HT-29 (cell line): Measurements from ENCODE around the gene HOTAIR. TPM values are rescaled to one million over a fixed set of nuclear protein-coding genes. Genes with fewer than 3 reads are reported as not detected.

Source experiments
- DNase-seq: peaks from one replicate; pipeline ENCODE4 v3.0.0-alpha.2; 2015; ENCODE audit warnings: low spot score
- total RNA-seq: library from RNA; depleted of rRNA; stranded (reverse); fragments of >200 nt; shearing (Covaris generic); gene quantifications from 2 replicates; pipeline ENCODE4 v1.2.3, GENCODE V29; 2014

Gene HOTAIR
- total RNA-seq, 1 experiment from 2014 or later = 5.6 TPM

DNA sequence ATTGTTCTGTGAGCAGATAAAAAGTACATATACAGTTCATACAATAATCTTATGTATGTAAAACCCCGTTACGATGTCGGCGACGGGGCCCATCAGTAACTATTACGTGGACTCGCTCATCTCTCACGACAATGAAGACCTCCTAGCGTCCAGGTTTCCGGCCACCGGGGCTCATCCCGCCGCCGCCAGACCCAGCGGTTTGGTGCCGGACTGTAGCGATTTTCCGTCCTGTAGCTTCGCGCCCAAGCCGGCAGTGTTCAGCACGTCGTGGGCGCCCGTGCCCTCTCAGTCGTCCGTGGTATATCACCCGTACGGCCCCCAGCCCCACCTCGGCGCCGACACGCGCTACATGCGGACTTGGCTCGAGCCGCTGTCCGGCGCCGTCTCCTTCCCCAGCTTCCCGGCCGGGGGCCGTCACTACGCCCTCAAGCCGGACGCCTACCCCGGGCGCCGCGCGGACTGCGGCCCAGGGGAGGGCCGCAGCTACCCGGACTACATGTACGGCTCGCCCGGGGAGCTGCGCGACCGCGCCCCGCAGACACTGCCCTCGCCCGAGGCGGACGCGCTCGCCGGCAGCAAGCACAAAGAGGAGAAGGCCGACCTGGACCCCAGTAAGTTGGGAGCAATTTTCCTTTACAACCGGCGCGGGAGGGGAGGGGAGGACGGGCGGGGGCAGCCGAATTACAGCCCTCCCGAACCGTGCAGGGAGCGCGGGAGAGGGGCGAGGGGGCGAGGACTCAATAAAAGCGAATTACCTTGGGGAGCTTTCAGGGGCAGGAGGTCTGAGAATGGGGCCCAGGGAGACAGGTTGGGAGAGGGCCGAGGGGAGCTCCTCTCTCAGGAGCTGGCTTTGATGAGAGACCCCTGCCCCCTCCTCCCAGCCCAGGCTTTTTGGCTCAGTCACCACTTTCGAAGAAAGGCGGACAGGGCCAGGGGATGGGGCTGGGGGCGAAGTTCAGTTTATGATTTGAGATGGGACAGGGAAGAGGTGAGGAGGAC is 25.7 kb upstream of the HOTAIR start, which contains the start of gene HOXC9:
TSS of gene HOXC9 (plus strand) at position 46 of the 999 bp plus-strand sequence. CDS start at position 74, 28 bp downstream.
- no peak for DNase-seq

DNA sequence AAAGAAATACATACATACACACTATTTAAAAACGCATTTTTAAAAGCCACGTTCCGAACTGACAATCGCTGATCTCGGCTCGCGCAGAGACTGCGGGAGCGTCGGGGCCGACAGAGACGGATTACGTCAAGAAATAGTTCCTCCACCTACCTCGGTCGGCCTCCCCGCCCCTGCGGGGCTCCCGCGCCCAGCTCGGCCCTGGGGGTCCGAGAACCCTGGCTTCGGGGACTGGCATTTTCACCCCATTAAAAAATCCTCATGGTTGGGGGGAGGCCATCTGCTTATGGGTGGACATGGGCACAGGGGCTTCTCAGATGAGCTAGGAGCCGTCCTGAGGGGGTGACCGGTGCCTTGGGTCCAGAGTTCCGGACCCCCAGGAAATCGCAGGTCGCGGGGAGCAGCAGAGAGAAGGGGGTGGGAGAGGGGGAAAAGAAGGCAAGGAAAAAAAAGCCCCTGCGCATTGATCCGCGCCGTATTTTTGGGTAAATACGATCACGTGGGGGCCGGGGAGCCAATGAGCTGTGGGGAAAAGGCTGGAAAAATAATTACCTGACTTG is 24.9 kb upstream of the HOTAIR start:
- DNase-seq = no peak

DNA sequence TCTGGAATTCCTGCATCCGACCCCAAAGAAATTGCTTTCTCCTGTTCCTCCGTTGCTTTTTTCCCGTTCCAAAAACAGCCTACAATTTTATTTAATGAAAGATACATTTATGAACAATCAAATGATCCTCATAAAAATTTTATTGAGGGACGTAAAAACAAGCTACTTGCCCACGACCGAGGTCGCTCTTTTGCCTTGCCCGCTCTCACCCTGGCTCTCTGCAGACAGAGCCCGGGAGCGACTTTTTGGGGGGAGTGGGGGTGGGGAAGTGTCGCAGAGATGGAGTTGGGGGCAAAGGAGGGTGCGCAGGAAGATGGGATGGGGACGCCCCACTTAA is 24.1 kb upstream of the HOTAIR start:
- DNase-seq = no peak

DNA sequence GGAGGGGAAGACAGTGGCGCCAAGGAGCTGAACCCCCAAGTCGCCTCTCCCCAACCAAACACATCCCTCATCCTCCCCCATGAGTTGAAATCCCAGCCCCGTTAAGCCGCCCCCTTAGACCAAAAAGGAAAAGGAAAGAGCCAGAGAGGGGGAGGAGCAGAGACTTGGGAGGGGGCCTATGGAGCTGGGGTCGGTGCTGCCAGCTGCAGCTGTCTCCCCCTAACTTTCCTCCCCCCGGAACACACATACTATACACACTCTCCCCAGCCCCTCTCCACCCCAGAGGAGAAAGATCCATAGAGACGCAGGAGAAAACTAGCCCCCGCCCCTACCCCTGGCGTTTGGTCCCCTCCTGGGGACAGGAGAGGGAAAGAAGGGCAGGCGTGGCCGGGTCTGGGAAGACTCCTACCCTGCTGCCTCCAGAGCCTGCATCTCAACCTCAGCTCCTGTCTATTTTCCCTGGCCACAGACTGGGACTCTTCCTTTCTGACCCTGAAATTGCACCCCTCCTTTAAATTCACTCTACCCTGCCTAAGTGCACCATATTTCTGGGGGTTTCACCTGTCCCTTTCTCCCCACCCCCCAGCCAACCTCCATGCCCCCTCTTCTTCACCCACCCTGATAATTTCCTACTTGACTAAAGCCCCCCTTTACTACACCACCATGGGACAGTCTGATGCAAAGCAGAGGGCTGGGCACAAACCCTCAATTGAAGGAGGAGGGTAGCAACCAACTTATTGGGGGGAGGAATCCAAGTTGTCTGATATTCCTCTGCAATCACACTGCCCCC is 23.6 kb upstream of the HOTAIR start:
- no peak for DNase-seq

DNA sequence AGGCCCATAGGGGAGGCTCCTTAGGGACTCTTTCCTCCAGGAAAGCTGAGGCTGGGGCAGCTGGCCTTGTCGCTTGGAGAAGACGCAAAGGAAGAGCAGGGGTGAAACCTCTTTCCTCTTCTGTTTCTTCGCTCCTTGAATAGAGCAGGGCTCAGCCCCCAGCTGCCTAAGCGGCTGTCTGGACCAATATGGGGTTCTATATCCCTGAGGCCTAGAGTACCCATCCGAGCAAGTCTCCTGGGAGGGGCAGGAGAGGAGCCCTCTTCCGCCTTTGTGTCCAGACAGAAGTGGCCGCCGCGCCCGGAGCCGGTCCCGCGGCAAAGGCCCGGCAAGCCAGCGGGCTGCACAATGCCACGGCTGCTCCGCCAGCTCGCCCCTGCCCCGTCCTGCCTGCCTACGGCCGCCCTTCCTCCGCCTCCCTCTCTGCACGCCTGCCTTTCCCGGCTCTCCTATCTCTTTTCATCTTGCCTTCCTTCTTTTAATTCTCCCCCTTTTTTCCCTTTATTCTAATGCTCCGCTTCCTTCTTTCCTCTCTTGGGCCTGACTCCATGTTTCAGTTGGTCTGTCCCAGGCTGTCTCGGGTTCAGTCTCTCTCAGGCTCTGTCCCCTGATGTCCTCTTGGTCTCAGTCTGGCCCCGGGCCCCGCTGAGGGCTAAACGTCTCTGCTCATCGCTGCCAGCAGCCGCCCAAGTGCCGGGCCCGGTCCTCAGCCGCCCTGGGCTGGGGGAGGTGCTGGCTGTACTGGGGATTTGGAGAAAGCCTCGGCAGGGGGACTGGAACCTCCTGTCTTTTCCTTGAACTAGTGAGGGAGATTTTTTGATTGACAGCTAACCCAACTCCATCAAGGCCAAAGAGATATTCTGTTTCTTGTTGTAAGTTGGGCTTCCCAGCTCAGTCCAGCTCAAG is 22.7 kb upstream of the HOTAIR start:
- DNase-seq = no peak

DNA sequence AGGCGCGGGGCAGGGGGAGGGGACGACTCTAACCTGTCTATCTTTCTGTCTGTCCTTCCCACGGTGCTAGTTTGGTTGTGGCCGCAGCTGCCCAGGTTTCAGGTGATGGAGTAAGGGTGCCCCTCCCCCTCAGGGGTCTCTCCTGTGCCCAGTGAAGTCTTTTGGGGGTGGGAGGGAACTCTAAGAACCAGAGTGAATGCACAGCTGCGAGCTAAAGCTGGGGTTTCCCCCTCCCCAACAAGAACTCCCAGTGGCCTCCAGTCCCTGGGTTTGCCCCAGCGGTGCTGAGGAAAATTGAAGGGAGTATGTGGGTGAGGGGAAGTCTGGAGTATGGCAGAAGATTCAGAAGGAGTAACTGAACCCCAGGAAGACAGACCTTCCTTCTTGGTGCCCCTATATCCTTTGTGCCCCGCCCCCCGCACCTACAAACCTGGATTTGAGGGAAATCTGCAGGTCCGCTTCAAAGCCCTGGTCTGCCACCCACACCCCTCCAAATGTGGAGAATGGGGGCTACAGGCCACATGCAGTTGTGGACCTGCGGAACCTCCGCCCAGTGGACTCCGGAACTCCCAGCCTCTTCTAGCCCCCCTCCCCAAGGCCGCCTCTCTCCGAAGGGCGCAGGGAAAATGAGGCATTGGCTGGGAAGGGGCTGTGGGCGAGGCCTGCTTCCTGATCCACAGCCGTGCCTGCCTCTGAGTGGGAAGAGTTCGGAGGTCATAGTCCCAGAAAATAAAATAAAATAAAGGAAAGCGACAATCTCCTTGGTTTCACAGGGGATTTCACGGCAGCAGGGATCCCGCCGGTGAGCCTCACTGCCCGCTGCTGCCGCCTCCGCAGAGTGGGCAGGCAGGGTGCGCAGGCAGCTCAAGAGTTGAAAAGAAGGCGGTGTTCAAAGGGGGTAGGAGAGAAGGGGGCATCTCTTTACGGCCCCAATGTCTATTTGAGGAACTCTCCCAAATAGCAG is 21.8 kb upstream of the HOTAIR start:
- DNase-seq = no peak

DNA sequence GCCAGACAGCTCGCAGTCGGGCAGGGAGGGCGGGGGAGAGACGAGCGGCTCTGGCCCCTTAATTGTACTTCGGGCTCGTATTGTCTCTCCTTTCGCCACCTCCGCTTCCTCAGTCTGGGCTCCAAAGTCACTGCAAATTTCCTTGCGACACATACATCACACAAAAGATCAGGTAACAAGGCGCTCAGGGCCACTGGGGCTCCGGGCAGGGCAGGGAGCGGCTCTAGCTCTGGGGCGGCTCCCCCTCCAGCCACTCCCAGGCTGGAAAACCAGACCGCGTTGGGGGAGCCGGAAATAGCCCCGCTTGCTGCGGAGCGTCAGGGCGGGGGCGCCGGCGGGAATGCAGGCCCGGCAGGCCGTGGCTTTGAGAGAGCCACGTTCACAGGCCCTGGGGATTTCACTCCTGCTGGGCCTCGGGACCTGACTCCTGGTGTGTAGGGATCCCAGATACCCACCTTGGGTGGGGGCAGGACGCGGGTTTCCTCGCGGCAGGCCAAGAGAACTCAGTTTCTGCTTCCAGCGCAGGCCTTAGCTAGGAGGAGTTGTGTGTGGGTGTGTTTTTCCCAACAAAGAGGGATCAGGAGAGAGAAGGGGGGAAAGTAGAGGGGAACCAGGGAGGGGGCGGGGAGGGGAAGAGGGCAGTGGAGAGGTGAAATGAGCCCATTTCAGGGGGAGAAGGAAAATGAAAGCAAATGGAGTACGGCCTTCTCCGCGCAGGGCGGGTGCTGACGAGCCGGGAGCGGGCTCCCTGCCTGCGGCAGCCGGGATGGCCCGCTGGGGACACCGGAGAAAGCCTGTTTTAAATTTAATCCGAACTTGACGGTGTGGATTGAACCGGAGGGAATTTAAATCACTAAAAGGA is 20.9 kb upstream of the HOTAIR start:
- peak; percentile 83 for DNase-seq

DNA sequence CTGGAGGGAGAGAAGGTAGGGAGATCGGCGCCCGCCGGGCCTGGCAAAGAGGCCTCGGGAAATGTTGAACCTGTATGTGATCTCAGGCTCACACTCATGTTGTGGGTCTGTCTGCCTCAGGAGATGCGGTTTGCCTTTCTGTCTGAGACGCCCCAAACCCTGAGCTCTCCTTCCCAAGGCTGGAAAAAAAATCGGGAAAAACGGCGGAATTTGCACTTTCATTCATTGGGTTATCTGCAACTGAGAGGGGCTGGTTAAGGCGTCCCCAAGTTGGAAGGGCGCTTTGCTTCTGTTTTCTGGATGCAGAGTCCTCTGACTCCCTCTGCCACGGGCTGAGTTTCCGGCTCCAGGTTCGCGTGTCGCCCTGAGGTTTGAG is 20.2 kb upstream of the HOTAIR start:
- no peak for DNase-seq

DNA sequence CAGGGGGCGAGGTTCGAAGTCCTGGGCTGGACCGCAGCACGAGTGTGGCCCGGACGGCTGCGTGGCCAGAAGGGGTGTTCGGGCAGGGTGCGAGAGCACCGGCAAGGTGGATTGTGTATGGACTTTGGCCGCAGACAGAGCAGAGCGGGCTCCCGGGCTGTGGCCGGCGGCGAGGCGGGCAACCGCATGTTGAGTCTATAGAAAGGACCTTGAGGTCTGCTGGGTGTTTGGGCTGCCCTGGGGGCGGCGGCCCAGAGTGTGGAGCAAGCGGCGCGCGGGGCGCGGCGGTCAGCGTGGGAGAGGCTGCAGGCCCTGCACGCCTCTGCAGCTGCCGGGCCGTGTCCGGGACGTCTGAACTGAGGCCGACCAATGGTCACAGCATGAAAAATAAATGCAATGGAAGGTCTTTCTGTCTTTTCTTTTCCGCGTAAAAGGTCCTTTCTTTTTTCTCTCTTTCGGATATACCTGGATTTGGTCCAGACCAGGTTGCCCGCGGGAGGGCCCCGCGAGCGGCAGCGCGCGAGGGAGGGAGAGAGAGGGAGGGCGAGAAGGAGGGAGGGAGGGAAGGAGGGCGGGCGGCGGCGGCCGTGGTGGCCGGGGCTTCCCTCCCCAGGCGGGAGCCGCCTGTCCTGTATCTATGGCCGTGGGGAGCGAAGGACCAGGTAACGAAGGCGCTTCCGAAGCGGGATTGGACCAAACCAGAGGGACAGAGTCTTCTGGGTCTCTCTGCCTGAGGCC is 19.7 kb upstream of the HOTAIR start:
- no peak for DNase-seq

DNA sequence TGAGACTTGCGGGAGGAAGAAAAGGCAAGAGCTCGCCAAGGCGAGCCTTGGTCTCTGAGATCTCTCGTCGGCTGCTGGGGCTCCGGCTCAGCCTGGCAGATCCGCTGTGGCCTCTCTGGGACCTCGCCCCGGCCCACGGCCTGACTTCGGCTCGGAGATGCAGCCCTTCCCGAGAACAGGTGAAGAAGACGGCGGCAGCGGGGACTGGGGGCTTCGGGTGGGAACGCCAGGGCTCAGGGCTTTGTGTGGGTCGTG is 19.2 kb upstream of the HOTAIR start:
- DNase-seq = no peak

DNA sequence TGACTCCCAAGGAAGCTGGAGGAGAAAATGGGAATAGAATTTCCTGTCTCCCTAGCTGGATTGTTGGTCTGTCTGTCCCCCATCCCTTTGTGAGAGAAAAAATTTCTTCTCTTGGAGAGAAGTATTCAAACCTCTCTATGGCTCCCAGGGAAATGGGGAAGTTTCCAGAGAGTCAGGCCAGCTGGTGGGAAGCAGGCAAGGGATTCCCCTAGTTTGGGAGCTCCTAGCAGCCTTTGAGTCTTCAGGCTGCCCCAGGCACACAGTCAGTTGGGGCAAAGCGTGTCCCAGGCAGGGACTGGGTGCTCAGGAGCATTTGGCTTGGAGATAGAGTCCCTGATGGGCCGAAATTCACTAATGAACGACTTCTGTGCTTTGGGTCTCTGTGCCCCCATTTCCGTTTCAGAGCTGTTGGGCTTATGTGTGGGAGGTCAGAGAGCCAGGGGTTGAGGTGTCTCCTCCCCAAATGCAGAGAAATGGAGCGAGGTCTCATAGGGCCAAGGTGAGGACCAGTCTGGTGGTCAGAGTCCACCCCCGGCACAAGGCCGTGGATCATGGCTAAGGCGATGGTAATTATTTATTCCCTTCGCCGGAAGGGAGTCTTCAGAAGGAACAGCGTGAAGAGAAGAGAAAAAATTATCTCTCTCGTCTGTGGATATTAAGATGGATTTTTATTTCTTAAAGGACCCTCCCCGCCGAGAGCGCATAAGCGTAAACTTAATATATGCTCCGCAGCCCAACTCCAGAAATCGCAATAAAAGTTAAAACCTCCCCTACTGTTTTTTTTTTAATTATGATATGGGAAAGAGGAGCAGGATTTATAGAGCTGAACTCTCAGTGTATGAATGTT is 18.6 kb upstream of the HOTAIR start:
- no peak for DNase-seq

DNA sequence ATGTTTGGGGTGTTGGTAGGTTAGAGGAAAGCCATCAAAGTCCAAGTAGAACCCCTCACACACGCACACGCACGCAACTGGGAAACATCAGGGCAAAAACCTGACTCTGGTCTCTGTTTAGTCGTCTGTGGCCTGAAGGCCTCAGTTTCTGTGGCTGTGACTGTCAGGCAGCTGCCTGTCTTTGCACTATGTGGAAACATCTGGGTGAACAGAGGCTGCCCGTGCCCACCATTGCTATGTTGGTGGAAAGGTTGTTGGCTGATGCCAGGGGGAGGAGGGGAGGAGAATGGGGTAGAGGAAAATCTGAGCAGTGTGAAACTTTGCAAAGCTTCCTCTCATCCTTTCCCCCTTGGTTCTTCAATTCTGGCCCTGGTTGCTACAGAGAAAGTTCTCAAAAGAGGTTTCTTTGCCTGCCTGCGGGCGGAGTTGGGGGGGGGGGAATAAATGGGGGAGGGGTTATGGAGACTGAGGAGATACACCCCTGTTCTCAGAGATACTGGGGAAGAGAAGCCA is 17.7 kb upstream of the HOTAIR start:
- no peak for DNase-seq

DNA sequence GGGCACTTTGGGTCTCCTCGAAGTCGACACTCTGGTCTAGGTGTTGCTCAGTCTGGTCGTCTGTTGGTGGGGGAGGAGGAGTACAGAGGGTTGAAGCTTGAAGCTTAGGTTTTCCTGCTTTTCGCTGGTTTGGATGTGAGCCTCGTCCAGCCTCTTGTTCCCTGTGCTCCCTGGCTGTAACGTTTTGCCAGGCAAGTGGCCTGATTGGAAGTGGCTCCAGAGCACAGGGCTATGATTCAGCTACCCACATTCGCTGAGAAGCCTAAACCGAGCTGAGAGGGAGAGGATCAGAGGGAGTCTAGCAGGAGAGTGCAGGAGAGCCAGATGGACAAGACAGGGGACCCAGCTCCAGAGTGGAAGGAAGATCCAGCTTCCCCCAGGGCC is 16.3 kb upstream of the HOTAIR start:
- no peak for DNase-seq

DNA sequence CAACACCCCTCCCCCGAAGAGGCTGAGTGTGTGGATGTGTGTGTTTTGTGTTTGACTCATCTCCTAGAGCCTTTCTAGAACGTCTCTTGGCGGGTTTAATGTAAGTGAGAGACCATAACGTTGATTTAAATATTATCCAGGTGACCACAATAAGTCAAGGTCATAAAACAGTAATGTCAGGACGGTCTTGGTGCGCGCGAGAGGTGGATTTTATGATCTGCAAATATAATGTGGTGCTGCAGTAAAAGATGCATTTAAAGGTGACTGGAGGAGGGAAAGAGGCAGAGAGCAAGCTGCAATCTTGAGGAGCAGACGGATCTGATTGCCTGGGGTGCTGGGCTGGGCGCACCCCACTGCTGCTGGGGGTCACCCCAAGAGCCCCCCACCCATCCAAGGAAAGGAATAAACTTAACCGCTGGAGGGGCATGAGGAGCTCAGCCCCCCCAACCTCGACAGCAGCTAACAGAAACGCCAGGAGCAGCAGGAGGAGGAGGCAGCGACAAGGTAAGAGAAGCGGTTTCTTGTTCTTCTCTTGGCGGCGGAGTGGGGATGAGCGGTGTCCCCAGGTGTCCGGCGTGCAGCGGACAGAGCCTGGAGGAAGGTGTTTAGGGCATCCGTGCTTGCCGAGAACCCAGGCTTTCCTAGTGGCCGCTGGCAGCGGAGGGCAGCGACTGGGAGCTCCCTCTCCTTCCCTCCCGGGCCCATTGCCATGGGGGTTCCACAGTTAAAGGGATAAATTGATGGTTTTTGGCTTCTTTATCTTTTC is 15.7 kb upstream of the HOTAIR start:
- DNase-seq = peak; percentile 45

DNA sequence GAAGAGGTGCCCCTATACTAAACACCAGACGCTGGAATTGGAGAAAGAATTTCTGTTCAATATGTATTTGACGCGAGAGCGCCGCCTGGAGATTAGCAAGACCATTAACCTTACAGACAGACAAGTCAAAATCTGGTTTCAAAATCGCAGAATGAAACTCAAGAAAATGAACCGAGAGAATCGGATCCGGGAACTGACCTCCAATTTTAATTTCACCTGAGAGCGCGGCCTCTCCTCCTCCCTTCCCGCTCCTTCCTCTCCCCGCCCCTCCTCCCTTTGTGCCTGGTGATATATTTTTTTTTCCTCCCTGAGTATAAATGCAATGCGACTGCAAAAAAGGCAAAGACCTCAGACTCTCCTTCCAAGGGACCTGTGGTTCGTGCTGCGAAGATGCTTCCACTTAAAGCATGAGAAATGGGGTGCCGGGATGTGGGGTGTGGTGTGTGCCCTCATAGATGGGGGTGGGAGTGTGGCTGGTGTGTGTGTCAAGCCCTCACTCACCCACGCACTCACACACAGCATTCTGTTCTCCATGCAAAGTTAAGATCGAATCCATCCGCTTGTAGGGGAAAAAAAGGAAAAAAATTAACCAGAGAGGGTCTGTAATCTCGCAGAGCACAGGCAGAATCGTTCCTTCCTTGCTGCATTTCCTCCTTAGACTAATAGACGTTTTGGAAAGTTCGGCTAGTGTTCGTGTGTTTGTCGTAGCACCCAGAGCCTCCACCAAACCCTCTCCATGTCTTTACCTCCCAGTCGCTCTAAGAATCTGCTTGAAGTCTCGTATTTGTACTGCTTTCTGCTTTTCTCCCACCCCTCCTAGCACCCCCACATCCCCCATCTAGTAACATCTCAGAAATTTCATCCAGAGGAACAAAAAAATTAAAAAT is 14.7 kb upstream of the HOTAIR start:
- peak; percentile 80 for DNase-seq
